HG03432 (cell line): Measurements from ENCODE around the gene PHOSPHO2.

Experiments
- ATAC-seq: cut with Tn5 transposase; IDR thresholded peaks from one replicate; pipeline ENCODE4 v1.9.1; 2021; ENCODE audit warnings: mild to moderate bottlenecking, moderate library complexity; ENCODE audit not compliant: unreplicated experiment

Gene PHOSPHO2

GRCh38 chr2:169694113-169694893, at the start of gene PHOSPHO2, which contains the start of gene CFAP210:
Gene PHOSPHO2 (plus strand): TSS chr2:169694469. CDS start chr2:169700972, 6,503 bp downstream.
Gene CFAP210 (minus strand): TSS chr2:169694405. CDS start chr2:169694327, 78 bp downstream.
- peak; percentile 100 for ATAC-seq

GRCh38 chr2:169647496-169647895, 46.8 kb upstream of the PHOSPHO2 start:
- ATAC-seq = no peak

- no peak for ATAC-seq
Measured at GRCh38 chr2:169649278-169649677, 45.0 kb upstream of the PHOSPHO2 start.

- ATAC-seq = no peak
Measured at GRCh38 chr2:169653636-169654035, 40.6 kb upstream of the PHOSPHO2 start.

- no peak for ATAC-seq
Measured at GRCh38 chr2:169656164-169656563, 38.1 kb upstream of the PHOSPHO2 start.

- ATAC-seq = no peak
Measured at GRCh38 chr2:169658877-169659276, 35.4 kb upstream of the PHOSPHO2 start.

GRCh38 chr2:169659320-169659719, 34.9 kb upstream of the PHOSPHO2 start:
- peak; percentile 47 for ATAC-seq

- no peak for ATAC-seq
Measured at GRCh38 chr2:169661265-169661664, 33.0 kb upstream of the PHOSPHO2 start.

- ATAC-seq = no peak
Measured at GRCh38 chr2:169662744-169663143, 31.5 kb upstream of the PHOSPHO2 start.

- no peak for ATAC-seq
Measured at GRCh38 chr2:169663247-169663646, 31.0 kb upstream of the PHOSPHO2 start.

- no peak for ATAC-seq
Measured at GRCh38 chr2:169664600-169664977, 29.7 kb upstream of the PHOSPHO2 start.

- ATAC-seq = no peak
Measured at GRCh38 chr2:169664978-169665930, 29.0 kb upstream of the PHOSPHO2 start.

GRCh38 chr2:169667583-169667982, 26.7 kb upstream of the PHOSPHO2 start:
- ATAC-seq = no peak

- ATAC-seq = peak; percentile 77
Measured at GRCh38 chr2:169670215-169670651, 24.0 kb upstream of the PHOSPHO2 start.

GRCh38 chr2:169670937-169671336, 23.3 kb upstream of the PHOSPHO2 start:
- no peak for ATAC-seq

- ATAC-seq = no peak
Measured at GRCh38 chr2:169672406-169672805, 21.9 kb upstream of the PHOSPHO2 start.

GRCh38 chr2:169673106-169673505, 21.2 kb upstream of the PHOSPHO2 start:
- no peak for ATAC-seq

GRCh38 chr2:169673921-169674320, 20.3 kb upstream of the PHOSPHO2 start:
- ATAC-seq = no peak

GRCh38 chr2:169676357-169676756, 17.9 kb upstream of the PHOSPHO2 start:
- ATAC-seq = no peak

GRCh38 chr2:169676850-169677249, 17.4 kb upstream of the PHOSPHO2 start:
- no peak for ATAC-seq

GRCh38 chr2:169683054-169683424, 11.2 kb upstream of the PHOSPHO2 start:
- no peak for ATAC-seq
